Measurements from ENCODE around the gene KRT85.

KRT85 gene

GRCh38 chr12:52392465-52393007 is 25.3 kb upstream of the KRT85 start:
- no peak for DNase-seq

GRCh38 chr12:52391618-52392002 is 24.3 kb upstream of the KRT85 start:
- DNase-seq: no peak

GRCh38 chr12:52390739-52391617 is 23.7 kb upstream of the KRT85 start:
- DNase-seq: no peak

DNA sequence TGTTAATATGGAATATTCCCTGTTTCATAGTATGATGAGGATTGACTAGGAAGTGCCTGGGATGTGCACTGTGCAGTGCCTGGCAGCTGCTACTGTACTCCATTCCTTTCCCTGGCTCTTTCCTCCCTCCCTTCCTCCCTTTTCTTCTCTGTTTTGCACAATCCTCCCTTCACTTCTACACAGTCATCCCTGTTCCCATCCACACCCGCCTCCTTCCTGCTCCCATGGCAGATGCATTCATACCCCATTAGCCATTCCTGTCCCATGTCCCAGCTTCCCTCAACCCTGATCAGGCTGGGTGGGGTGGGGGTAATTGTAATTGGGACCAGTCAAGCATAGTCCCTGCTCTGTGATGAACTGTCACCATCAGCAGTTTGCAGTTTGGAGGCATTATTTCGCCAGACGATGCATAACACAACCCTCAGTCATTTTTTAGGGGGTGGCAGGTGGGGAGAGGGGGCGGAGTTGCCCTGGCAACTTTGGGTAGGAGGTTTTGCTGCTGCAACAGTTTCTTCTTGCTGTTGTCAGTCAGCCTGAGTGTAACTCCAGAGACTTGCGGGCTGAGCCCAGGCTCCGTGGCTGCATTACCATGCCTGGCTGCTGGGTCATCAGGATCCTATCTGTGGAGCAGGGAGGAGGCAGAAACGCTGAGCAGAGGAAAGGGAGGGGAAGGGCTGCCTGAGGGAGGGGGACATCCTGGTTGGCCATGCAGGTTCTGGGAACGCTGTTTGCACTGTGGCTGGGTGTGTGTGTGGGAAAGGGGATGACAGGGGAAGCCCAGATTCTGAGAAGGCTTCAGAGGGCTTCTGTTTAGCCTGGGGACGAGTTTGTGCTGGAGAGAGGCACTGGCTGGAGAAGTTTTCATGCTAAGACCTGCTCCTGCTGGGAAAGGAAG is 22.3 kb upstream of the KRT85 start:
- no peak for DNase-seq

- no peak for DNase-seq
Measured at GRCh38 chr12:52387859-52388258, 20.6 kb upstream of the KRT85 start.

DNA sequence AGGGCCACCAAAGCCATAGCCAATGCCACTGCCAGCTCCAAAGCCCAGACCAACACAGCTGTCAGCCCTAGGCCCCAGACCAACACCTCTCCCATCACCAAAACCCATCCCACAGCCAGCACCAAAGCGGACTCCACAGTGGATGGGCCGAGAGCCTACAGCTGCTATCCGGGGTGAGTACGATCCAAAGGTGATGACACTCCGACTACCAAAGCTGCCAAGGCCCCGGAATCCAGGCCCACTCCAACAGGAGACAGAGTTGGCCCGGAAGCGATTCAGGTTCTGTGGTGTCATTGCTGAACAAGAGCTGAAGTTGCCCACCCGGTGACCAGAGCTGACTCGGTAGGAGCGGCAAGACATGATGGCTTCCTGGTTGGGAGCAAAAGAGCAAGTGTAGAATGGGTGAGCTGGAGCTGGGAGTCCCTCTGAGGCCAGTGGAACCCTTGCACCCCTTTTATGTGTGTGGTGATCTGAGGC is 18.0 kb upstream of the KRT85 start, which contains the start of gene KRT84:
TSS of gene KRT84 (minus strand) at position 427 of the 477 bp plus-strand sequence. CDS start at position 360, 67 bp downstream.
- no peak for DNase-seq

GRCh38 chr12:52383331-52383730 is 16.1 kb upstream of the KRT85 start:
- no peak for DNase-seq

GRCh38 chr12:52382854-52383253 is 15.6 kb upstream of the KRT85 start:
- no peak for DNase-seq

- no peak for DNase-seq
Measured at GRCh38 chr12:52381206-52381605, 13.9 kb upstream of the KRT85 start.

GRCh38 chr12:52380271-52380694 is 13.0 kb upstream of the KRT85 start:
- DNase-seq: no peak

- no peak for DNase-seq
Measured at GRCh38 chr12:52379536-52379935, 12.3 kb upstream of the KRT85 start.

GRCh38 chr12:52378091-52378490 is 10.8 kb upstream of the KRT85 start:
- DNase-seq: no peak

DNA sequence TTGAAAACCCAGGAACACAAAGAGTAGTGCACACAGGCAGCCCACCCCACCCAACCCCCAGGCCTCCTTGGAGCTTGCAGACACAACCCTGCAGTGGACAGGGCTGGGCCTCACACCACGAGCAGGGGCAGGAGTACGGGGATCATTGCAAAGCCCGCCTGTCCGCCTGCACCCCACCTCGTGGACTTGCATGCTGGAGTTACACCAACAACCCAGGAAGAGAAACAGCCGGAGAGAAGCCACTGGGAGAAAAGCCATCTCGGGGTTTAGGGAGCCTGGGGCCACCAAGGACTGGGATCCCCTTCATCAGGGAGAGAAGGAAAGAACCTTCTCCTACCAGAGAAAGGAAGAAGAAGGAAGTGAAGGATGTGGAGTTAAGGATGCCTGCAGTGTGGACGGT is 10.0 kb upstream of the KRT85 start:
- DNase-seq: no peak

DNA sequence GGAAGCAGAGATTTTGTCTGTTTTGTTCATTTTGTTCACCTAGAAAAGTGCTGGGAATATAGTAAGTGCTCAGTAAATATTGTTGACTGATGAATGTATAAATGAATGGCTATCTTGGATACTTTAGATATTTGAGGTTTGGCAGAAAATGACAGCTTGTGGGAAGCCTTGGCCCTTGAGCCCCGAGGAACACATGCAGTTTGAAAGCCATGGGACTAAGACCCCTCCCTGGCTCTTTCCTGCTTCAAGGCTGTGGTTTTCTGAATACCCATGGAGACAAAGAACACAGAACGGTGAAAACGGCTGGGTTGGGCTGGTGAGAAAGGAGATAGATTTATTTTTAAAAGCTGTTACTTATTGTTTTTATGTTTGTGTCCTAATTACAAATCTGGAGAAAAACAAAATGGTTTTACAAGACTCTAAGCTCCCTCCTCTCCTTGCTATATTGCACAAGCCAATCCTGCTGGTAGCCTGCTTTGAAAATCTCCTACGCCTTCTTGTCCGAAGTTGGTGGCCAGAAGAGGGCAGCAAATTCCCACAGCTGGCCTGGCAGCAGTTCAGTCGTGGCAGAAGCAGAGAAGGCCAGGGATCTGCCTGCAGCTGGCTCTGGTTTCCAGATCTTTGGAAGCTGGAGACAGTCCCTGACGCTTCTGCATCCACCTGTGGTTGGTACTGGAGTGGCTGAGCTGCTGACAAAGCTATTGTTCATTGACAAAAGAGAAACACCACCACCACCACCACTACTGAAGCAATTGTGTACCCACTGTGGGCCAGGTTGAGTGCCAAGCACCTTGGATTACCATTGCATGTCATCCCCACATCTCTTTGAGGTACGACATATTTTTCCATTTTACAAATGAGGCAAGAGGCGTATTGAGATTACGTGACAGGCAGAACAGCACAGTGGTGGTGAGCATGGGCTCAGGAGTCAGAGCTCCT is 5.2 kb upstream of the KRT85 start:
- peak; percentile 48 to 60 for DNase-seq

DNA sequence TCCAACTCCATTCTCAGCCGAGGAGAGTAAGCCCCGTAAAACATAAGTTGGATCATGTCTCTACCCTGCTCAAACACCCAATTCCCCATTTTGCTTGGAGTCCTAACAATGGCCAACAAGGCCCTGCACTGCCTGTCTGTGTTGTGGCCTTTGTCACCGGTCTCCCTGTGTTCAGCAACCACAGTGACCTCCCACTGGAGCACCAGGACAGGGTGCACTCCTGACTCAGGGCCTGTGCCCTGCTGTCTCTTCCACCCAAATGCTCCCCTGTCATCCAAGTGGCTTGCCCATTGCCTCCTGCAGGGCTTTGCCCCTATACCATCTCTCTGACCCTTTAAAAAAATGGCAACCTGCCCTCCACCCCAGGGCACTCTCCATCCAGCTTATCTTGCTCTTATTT is 4.4 kb upstream of the KRT85 start:
- no peak for DNase-seq

- no peak for DNase-seq
Measured at GRCh38 chr12:52370926-52371608, 3.8 kb upstream of the KRT85 start.

DNA sequence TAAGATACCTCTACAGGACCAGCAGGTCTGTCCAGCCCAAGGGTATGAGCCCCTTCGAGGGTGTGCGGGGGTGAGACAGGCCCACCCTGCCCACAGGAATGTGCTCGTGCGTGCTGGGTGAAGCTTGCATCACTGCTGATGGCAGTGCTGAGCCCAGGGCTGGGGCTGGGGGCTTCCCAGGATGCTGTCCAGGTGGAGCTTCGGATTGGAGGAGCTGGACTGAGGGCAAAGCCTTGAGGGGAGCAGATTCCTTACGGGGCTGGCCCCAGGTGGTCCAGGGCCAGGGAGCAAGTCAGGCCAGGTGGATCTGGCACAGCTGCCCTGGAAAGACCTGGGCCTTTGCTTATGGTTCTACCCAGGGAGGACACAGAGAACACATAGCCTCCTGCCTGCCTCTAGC is 2.5 kb upstream of the KRT85 start:
- DNase-seq: no peak

DNA sequence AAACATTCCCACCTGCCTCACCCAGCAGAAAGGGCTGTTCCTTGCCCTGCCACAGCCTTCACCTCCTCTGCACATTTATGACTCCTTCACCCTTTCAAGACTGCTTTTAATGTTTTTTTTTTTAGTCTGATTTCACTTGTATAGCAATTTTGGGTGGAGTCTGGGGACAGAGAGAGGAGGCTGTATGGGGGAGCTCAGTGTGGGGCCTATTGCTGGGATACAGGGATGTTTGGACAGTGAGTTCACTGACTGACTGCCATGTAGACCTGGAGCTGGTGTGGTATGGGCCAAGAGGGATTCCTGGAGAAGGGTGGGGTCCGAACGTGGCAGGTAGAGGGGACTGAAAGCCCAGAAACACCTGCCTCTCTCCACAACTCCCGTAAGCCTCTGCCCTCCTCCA is 1.9 kb upstream of the KRT85 start:
- DNase-seq: no peak

GRCh38 chr12:52368508-52368907 is 1.2 kb upstream of the KRT85 start:
- DNase-seq: no peak

GRCh38 chr12:52367876-52368275 is 595 bp upstream of the KRT85 start:
- no peak for DNase-seq

DNA sequence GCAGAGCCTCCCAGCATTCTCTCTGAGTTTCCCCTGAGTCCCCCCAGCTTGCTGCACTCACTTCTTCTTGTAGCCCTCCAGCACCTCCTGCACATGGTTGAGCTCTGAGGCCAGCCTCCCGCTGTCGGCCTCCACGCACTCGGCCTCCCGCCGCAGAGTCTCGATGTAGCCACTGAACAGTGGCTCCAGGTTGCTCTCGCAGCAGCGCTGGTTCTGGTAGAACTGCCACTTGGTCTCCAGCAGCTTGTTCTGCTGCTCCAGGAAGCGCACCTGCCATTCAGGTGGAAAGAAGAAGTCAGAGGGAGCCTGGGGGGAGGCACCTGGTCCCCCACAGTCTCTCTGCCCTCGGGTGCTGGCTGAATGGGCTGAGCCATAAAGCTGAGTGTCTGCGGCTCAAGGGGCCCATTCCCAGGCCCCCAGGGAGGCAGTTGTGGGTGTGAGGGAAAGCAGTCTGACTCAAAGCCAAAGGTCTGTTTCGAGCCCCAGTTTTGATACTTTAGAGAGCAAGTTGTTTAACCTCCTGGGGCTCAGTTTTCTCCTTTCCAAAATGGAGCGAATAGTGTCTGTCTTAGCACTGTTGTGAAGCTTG is 2.3 kb downstream of the KRT85 start:
- no peak for DNase-seq

Data from CD4-positive, alpha-beta T cell treated with Interleukin-4 for 1 hour (primary cell).